Measurements from ENCODE around the gene EPC1.
"Not testable (repeated sequence)": the region's sequence is repeated elsewhere in the genome, so short reads cannot be mapped to it uniquely, and the experiment has no call there.

Gene EPC1

GRCh38 chr10:32346551-32347362 is at the start of gene EPC1:
TSS of gene EPC1 (minus strand) at chr10:32347158. CDS start at chr10:32346915, 243 bp downstream.
- Histone ChIP-seq H3K9me3 (ENCODE audit: insufficient read depth, low read depth, low read length) (no peaks in the 10 kb centered on the region), H3K27me3 (ENCODE audit: insufficient read depth, low read length, poor library complexity, severe bottlenecking) (no peaks in the 10 kb centered on the region), H3K79me2 (ENCODE audit: insufficient read depth, low read length) (peaks cover 90% of the 10 kb centered on the region), H3K9me2 (replicated peaks; ENCODE audit: low read depth, low read length) (no peaks in the 10 kb centered on the region), H2AFZ (ENCODE audit: low read length) (peak within 1 kb of the TSS; percentile 87), H3F3A (ENCODE audit: low read depth) (no peaks in the 10 kb centered on the region), H3K4me2 (ENCODE audit: low read depth, low read length, poor library complexity, severe bottlenecking) (peak within 1 kb of the TSS; percentile 85), H4K20me1 (ENCODE audit: insufficient read depth, low read length, poor library complexity, severe bottlenecking) (peaks cover 55% of the 10 kb centered on the region), H3K4me3 (ENCODE audit: low read length, poor library complexity, severe bottlenecking) (peak within 1 kb of the TSS; percentile 80), H3K36me3 (ENCODE audit: insufficient read depth, low read length) (peaks cover 11% of the 10 kb centered on the region; the same call in 1 of the 2 replicates), H3K4me1 (ENCODE audit: insufficient read depth, low read length, poor library complexity, severe bottlenecking) (peaks cover 61% of the 10 kb centered on the region), H3K9ac (ENCODE audit: low read depth, low read length, poor library complexity, severe bottlenecking) (peak within 1 kb of the TSS; percentile 99)
- no peak for TF ChIP-seq CTCF (conservative IDR thresholded peaks at IDR 0.05; ENCODE audit: low read length)
- no peak for TF ChIP-seq EZH2phosphoT487 (IDR thresholded peaks at IDR 0.05; ENCODE audit: borderline replicate concordance)

DNA sequence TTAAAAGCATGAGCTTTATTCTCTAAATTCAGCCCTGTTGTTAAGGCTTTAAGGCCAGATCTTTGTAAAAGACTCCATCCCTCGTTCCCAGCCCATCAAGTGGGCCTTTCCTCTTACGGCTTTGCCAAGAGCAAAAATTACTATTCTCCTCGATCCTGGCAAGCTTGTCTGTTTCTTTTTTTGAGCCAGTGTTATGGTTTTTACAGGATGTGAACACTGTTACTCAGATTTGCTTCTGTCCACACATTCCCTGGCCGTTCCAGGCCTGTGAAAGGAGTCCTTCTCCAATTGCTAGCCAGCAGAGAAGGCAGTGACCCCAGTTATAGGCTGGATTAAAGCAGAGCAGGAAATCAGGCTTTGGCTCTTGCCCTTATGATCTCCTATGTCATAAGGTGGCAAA is 47.0 kb upstream of the EPC1 start:
- peaks cover 2% of the 10 kb centered on the region for H3K4me1 ChIP-seq (ENCODE audit: insufficient read depth, low read length, poor library complexity, severe bottlenecking)
- H3K79me2 ChIP-seq (ENCODE audit: insufficient read depth, low read length): no peaks in the 10 kb centered on the region
- no peak overlapping the region for H3K4me2 ChIP-seq (ENCODE audit: low read depth, low read length, poor library complexity, severe bottlenecking)
- H3K27me3 ChIP-seq (ENCODE audit: insufficient read depth, low read length, poor library complexity, severe bottlenecking): no peaks in the 10 kb centered on the region
- H3K36me3 ChIP-seq (ENCODE audit: insufficient read depth, low read length): no peaks in the 10 kb centered on the region
- H3K4me3 ChIP-seq (ENCODE audit: low read length, poor library complexity, severe bottlenecking): no peak overlapping the region
- no peak overlapping the region for H2AFZ ChIP-seq (ENCODE audit: low read length)
- TF ChIP-seq CTCF (conservative IDR thresholded peaks at IDR 0.05; ENCODE audit: low read length) (no peak), EZH2phosphoT487 (IDR thresholded peaks at IDR 0.05; ENCODE audit: borderline replicate concordance) (no peak)
- H3K9me2 ChIP-seq (replicated peaks; ENCODE audit: low read depth, low read length): no peaks in the 10 kb centered on the region
- H3K9me3 ChIP-seq (ENCODE audit: insufficient read depth, low read depth, low read length): no peaks in the 10 kb centered on the region
- no peak overlapping the region for H3K9ac ChIP-seq (ENCODE audit: low read depth, low read length, poor library complexity, severe bottlenecking)
- H4K20me1 ChIP-seq (ENCODE audit: insufficient read depth, low read length, poor library complexity, severe bottlenecking): no peaks in the 10 kb centered on the region
- no peaks in the 10 kb centered on the region for H3F3A ChIP-seq (ENCODE audit: low read depth)

DNA sequence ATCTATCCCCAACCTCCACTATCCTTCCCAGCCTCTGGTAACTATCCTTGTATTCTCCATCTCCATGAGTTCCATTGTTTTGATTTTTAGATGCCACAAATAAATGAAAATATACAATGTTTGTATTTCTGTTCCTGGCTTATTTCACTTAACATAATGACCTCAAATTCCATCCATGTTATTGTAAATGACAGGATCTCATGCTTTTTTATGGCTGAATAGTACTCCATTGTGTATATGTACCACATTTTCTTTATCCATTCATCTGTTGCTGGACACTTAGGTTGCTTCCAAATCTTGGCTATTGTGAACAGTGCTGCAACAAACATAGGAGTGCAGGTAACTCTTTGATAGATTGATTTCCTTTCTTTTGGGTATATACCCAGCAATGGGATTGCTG is 45.3 kb upstream of the EPC1 start:
- H3K4me2 ChIP-seq (ENCODE audit: low read depth, low read length, poor library complexity, severe bottlenecking); H3K79me2 ChIP-seq (ENCODE audit: insufficient read depth, low read length); H2AFZ ChIP-seq (ENCODE audit: low read length); H3K9ac ChIP-seq (ENCODE audit: low read depth, low read length, poor library complexity, severe bottlenecking); H3K9me2 ChIP-seq (replicated peaks; ENCODE audit: low read depth, low read length); H3K9me3 ChIP-seq (ENCODE audit: insufficient read depth, low read depth, low read length); H3F3A ChIP-seq (ENCODE audit: low read depth); H4K20me1 ChIP-seq (ENCODE audit: insufficient read depth, low read length, poor library complexity, severe bottlenecking); H3K36me3 ChIP-seq (ENCODE audit: insufficient read depth, low read length); H3K4me3 ChIP-seq (ENCODE audit: low read length, poor library complexity, severe bottlenecking); H3K27me3 ChIP-seq (ENCODE audit: insufficient read depth, low read length, poor library complexity, severe bottlenecking): not testable (repeated sequence)
- H3K4me1 ChIP-seq (ENCODE audit: insufficient read depth, low read length, poor library complexity, severe bottlenecking): peaks cover 18% of the 10 kb centered on the region

DNA sequence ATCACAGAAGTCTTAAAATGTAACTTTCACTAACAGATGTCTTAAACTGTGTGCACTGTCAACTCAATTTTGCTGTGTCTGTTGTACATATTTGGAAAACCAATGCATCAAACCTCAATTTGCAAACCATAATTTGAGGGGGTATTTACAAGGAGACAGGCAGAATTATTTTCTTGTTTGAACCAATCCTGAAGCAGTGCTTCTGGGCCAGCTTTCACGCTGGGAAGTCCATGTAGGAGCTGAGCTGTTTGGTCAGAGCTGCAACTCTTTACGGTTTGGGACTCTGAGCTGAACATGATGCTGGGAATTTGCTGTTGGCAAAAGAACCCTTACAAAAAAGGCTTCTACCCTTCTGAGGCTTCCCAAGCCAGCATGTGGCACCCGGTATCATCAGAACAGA is 43.2 kb upstream of the EPC1 start:
- TF ChIP-seq CTCF (conservative IDR thresholded peaks at IDR 0.05; ENCODE audit: low read length) (no peak), EZH2phosphoT487 (IDR thresholded peaks at IDR 0.05; ENCODE audit: borderline replicate concordance) (no peak)
- Histone ChIP-seq H3K4me1 (ENCODE audit: insufficient read depth, low read length, poor library complexity, severe bottlenecking) (peaks cover 28% of the 10 kb centered on the region), H2AFZ (ENCODE audit: low read length) (peak overlapping the region; percentile 29)

More for the DNA sequence above, 43.2 kb upstream of the EPC1 start:
- no peaks in the 10 kb centered on the region for H3F3A ChIP-seq (ENCODE audit: low read depth)
- no peaks in the 10 kb centered on the region for H3K79me2 ChIP-seq (ENCODE audit: insufficient read depth, low read length)
- H3K4me2 ChIP-seq (ENCODE audit: low read depth, low read length, poor library complexity, severe bottlenecking): no peak overlapping the region
- H3K9me2 ChIP-seq (replicated peaks; ENCODE audit: low read depth, low read length): no peaks in the 10 kb centered on the region
- no peak overlapping the region for H3K9ac ChIP-seq (ENCODE audit: low read depth, low read length, poor library complexity, severe bottlenecking)
- no peaks in the 10 kb centered on the region for H3K27me3 ChIP-seq (ENCODE audit: insufficient read depth, low read length, poor library complexity, severe bottlenecking)
- no peaks in the 10 kb centered on the region for H3K9me3 ChIP-seq (ENCODE audit: insufficient read depth, low read depth, low read length)
- no peak overlapping the region for H3K4me3 ChIP-seq (ENCODE audit: low read length, poor library complexity, severe bottlenecking)
- H3K36me3 ChIP-seq (ENCODE audit: insufficient read depth, low read length): no peaks in the 10 kb centered on the region
- no peaks in the 10 kb centered on the region for H4K20me1 ChIP-seq (ENCODE audit: insufficient read depth, low read length, poor library complexity, severe bottlenecking)

Data from Loucy (cell line).